ENCODE measurements around the gene ERICH4. TPM values are rescaled to one million over a fixed set of nuclear protein-coding genes. Genes with fewer than 3 reads are reported as not detected.
A peak's percentile ranks its signal among the peaks of the same experiment; 100 is the strongest.
"Not testable (repeated sequence)": the region's sequence is repeated elsewhere in the genome, so short reads cannot be mapped to it uniquely, and the experiment has no call there.

ERICH4 gene
- total RNA-seq, 4 donors from 2014 or later: not detected

DNA sequence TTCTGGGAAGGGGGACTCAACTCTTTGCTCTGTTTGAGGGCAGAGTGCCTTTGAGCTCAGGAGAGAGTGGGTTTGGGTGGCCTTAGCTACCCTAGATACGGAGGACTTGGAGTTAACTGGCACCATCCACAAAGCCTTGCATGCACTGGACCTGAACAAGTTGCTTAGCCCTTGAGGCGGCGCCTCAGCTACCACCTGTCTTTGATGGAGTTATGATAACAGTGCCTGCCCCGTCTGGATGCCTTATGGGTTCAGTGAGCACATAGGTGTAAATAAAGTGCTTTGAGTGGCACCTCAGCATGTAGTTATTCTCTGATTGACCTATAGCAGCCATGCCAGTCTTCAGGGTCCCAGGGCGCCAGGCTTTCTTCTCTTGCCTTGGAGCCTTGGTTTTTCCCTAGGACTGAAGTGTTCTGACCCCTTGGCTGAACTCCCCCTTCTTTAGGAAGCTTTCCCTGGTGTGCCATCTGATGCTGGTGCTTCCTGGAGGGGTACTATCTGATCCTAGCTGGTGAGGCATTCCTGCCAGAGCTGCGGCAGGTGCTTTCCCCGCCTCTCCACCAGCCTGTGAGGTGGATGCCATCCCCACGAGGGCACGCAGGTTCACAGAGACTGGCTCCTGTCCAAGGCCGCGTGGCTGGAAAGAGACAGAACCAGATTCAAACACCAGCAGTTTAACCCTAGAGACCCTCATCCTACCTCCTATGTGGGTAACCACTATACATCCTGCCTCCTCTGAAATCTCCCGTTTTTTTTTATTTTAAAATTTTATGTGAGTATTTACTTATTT lies 39.6 kb upstream of the ERICH4 start:
- TF ChIP-seq EP300 (IDR thresholded peaks at IDR 0.05): no peak
- H3K4me1 ChIP-seq: peaks cover 3 to 82% (median 4%) of the 10 kb centered on the region in 3 donors
- peaks cover 0 to 40% of the 10 kb centered on the region in 2 donors for H3K36me3 ChIP-seq
- 57 to 95% methylated on average over 4 to 7 of the region's 12 CpGs for WGBS, 2 donors (ENCODE audit: low coverage in 1 of 2)
- H3K4me3 ChIP-seq: no peak overlapping the region
- no peak for ATAC-seq
- no peak overlapping the region for H3K27ac ChIP-seq
- no peaks in the 10 kb centered on the region for H3K9me3 ChIP-seq
- H3K27me3 ChIP-seq: no peaks in the 10 kb centered on the region

GRCh38 chr19:41405776-41406175 lies 37.2 kb upstream of the ERICH4 start:
- H3K9me3 ChIP-seq: no peaks in the 10 kb centered on the region
- H3K4me3 ChIP-seq: no peak overlapping the region
- 83% methylated on average over 1 of the region's 6 CpGs; no CpG with 5 or more reads in 1 of the 2 donors for WGBS, 2 donors (ENCODE audit: low coverage in 1 of 2)
- no peak for ATAC-seq
- peaks cover 0 to 40% of the 10 kb centered on the region in 2 donors for H3K36me3 ChIP-seq
- peaks cover 0 to 84% (median 4%) of the 10 kb centered on the region in 3 donors for H3K4me1 ChIP-seq
- no peak for TF ChIP-seq CTCF (IDR thresholded peaks at IDR 0.05)
- no peak overlapping the region for H3K27ac ChIP-seq
- H3K27me3 ChIP-seq: no peaks in the 10 kb centered on the region

- WGBS, 2 donors (ENCODE audit: low coverage in 1 of 2): 29 to 83% methylated on average over 1 to 2 of the region's 4 CpGs
- no peak overlapping the region for H3K27ac ChIP-seq
- no peak for ATAC-seq
Observed at GRCh38 chr19:41407271-41407670, 35.7 kb upstream of the ERICH4 start.

GRCh38 chr19:41408256-41408655 lies 34.7 kb upstream of the ERICH4 start:
- Histone ChIP-seq H3K27ac (peak overlapping the region in 1 of 4 donors; percentile 37), H3K9me3 (no peaks in the 10 kb centered on the region), H3K4me1 (peaks cover 0 to 74% (median 4%) of the 10 kb centered on the region in 3 donors), H3K27me3 (no peaks in the 10 kb centered on the region), H3K36me3 (peaks cover 0 to 46% of the 10 kb centered on the region in 2 donors), H3K4me3 (no peak overlapping the region)
- WGBS, 2 donors (ENCODE audit: low coverage in 1 of 2): 62% methylated on average over 3 of the region's 4 CpGs; no CpG with 5 or more reads in 1 of the 2 donors
- TF ChIP-seq POLR2A (IDR thresholded peaks at IDR 0.05): no peak
- no peak for TF ChIP-seq POLR2AphosphoS5 (IDR thresholded peaks at IDR 0.05)
- no peak for TF ChIP-seq EP300 (IDR thresholded peaks at IDR 0.05)
- TF ChIP-seq CTCF (IDR thresholded peaks at IDR 0.05): no peak
- ATAC-seq: no peak

More at GRCh38 chr19:41407271-41407670, 35.7 kb upstream of the ERICH4 start:
- TF ChIP-seq EP300 (IDR thresholded peaks at IDR 0.05) (no peak), CTCF (IDR thresholded peaks at IDR 0.05) (no peak), POLR2AphosphoS5 (IDR thresholded peaks at IDR 0.05) (no peak), POLR2A (IDR thresholded peaks at IDR 0.05) (no peak)
- H3K4me3 ChIP-seq: no peak overlapping the region
- no peaks in the 10 kb centered on the region for H3K27me3 ChIP-seq
- peaks cover 0 to 46% of the 10 kb centered on the region in 2 donors for H3K36me3 ChIP-seq
- peaks cover 0 to 83% (median 4%) of the 10 kb centered on the region in 3 donors for H3K4me1 ChIP-seq
- H3K9me3 ChIP-seq: no peaks in the 10 kb centered on the region

- Histone ChIP-seq H3K27ac (peak overlapping the region in 2 of 4 donors; percentile 37 to 47), H3K36me3 (peaks cover 0 to 46% of the 10 kb centered on the region in 2 donors), H3K4me1 (peaks cover 0 to 68% (median 4%) of the 10 kb centered on the region in 3 donors)
- not testable (repeated sequence) for H3K9me3 ChIP-seq, H3K27me3 ChIP-seq, H3K4me3 ChIP-seq, ATAC-seq
- 81 to 100% methylated on average over 2 to 4 of the region's 5 CpGs for WGBS, 2 donors (ENCODE audit: low coverage in 1 of 2)
Observed at GRCh38 chr19:41408846-41409245, 34.1 kb upstream of the ERICH4 start.

GRCh38 chr19:41409288-41409687 lies 33.7 kb upstream of the ERICH4 start:
- TF ChIP-seq POLR2AphosphoS5 (IDR thresholded peaks at IDR 0.05) (no peak), CTCF (IDR thresholded peaks at IDR 0.05) (no peak), EP300 (IDR thresholded peaks at IDR 0.05) (no peak), POLR2A (IDR thresholded peaks at IDR 0.05) (no peak)
- H3K27me3 ChIP-seq: no peaks in the 10 kb centered on the region
- peak overlapping the region in 2 of 4 donors; percentile 37 to 47 for H3K27ac ChIP-seq
- ATAC-seq: peak; percentile 65
- no peak overlapping the region for H3K4me3 ChIP-seq
- 36 to 47% methylated on average over 3 to 4 of the region's 4 CpGs for WGBS, 2 donors (ENCODE audit: low coverage in 1 of 2)
- H3K9me3 ChIP-seq: no peaks in the 10 kb centered on the region
- peaks cover 0 to 64% (median 4%) of the 10 kb centered on the region in 3 donors for H3K4me1 ChIP-seq
- H3K36me3 ChIP-seq: peaks cover 0 to 50% of the 10 kb centered on the region in 2 donors

Measured in gastroesophageal sphincter (tissue), 4 donors.